IPS-18c (cell line): ENCODE results near the gene KRT78.

ENCODE experiments used
- H3K4me3 ChIP-seq: 2 replicates; pipeline ENCODE4 v1.7.0; 2013; ENCODE audit warnings: low read depth, mild to moderate bottlenecking, low read length, moderate library complexity; ENCODE audit not compliant: insufficient read depth
- H3K9me3 ChIP-seq: one replicate; pipeline ENCODE4 v1.6.1; 2013; ENCODE audit warnings: mild to moderate bottlenecking, low read length, moderate library complexity; ENCODE audit not compliant: control insufficient read depth, insufficient read depth

Gene KRT78

GRCh38 chr12:52820521-52820920, 28.3 kb downstream of the KRT78 start:
- H3K4me3 ChIP-seq: no peak overlapping the region

GRCh38 chr12:52819731-52820510, 28.9 kb downstream of the KRT78 start:
- H3K4me3 ChIP-seq: no peak overlapping the region

More at GRCh38 chr12:52820521-52820920, 28.3 kb downstream of the KRT78 start:
- no peaks in the 10 kb centered on the region for H3K9me3 ChIP-seq

GRCh38 chr12:52818887-52819420, 29.8 kb downstream of the KRT78 start:
- Histone ChIP-seq H3K9me3 (no peaks in the 10 kb centered on the region), H3K4me3 (no peak overlapping the region)

More at GRCh38 chr12:52819731-52820510, 28.9 kb downstream of the KRT78 start:
- no peaks in the 10 kb centered on the region for H3K9me3 ChIP-seq

- Histone ChIP-seq H3K4me3 (no peak overlapping the region), H3K9me3 (no peaks in the 10 kb centered on the region)
Measured at GRCh38 chr12:52818388-52818787, 30.4 kb downstream of the KRT78 start.

GRCh38 chr12:52817699-52818238, 31.0 kb downstream of the KRT78 start:
- no peak overlapping the region for H3K4me3 ChIP-seq
- H3K9me3 ChIP-seq: no peaks in the 10 kb centered on the region

GRCh38 chr12:52817003-52817698, 31.6 kb downstream of the KRT78 start:
- no peak overlapping the region for H3K4me3 ChIP-seq

GRCh38 chr12:52815676-52816588, 32.9 kb downstream of the KRT78 start:
- Histone ChIP-seq H3K9me3 (no peaks in the 10 kb centered on the region), H3K4me3 (no peak overlapping the region)

More at GRCh38 chr12:52817003-52817698, 31.6 kb downstream of the KRT78 start:
- no peaks in the 10 kb centered on the region for H3K9me3 ChIP-seq

- Histone ChIP-seq H3K9me3 (no peaks in the 10 kb centered on the region), H3K4me3 (no peak overlapping the region)
Measured at GRCh38 chr12:52815161-52815560, 33.6 kb downstream of the KRT78 start.

GRCh38 chr12:52814710-52815155, 34.1 kb downstream of the KRT78 start:
- Histone ChIP-seq H3K4me3 (no peak overlapping the region), H3K9me3 (no peaks in the 10 kb centered on the region)

- Histone ChIP-seq H3K9me3 (no peaks in the 10 kb centered on the region), H3K4me3 (no peak within 1 kb of the TSS)
Measured at GRCh38 chr12:52813885-52814709, 34.7 kb downstream of the KRT78 start, which contains the start of gene KRT4. Gene KRT4, minus strand, starts transcription at chr12:52814116. Its CDS starts 58 bp downstream, at chr12:52814058.

GRCh38 chr12:52813203-52813819, 35.5 kb downstream of the KRT78 start:
- H3K4me3 ChIP-seq: no peak overlapping the region

GRCh38 chr12:52812749-52813148, 36.0 kb downstream of the KRT78 start:
- H3K4me3 ChIP-seq: no peak overlapping the region
- no peaks in the 10 kb centered on the region for H3K9me3 ChIP-seq

More at GRCh38 chr12:52813203-52813819, 35.5 kb downstream of the KRT78 start:
- no peaks in the 10 kb centered on the region for H3K9me3 ChIP-seq

GRCh38 chr12:52812073-52812400, 36.8 kb downstream of the KRT78 start:
- Histone ChIP-seq H3K4me3 (no peak overlapping the region), H3K9me3 (no peaks in the 10 kb centered on the region)

- Histone ChIP-seq H3K4me3 (no peak overlapping the region), H3K9me3 (no peaks in the 10 kb centered on the region)
Measured at GRCh38 chr12:52811191-52812072, 37.4 kb downstream of the KRT78 start.

GRCh38 chr12:52810554-52810953, 38.2 kb downstream of the KRT78 start:
- Histone ChIP-seq H3K9me3 (no peaks in the 10 kb centered on the region), H3K4me3 (no peak overlapping the region)
